ENCODE measurements around the gene GPR22. TPM values are rescaled to one million over a fixed set of nuclear protein-coding genes. Genes with fewer than 3 reads are reported as not detected.

Gene GPR22
- total RNA-seq, 1 experiment from 2014 or later, result not detected

- DNase-seq (ENCODE audit: low read depth), result no peak
These were observed 9.4 kb downstream of the GPR22 start for GRCh38 chr7:107479303-107479702.

GRCh38 chr7:107480932-107481331, 11.1 kb downstream of the GPR22 start:
- DNase-seq (ENCODE audit: low read depth), result no peak

- DNase-seq (ENCODE audit: low read depth), result no peak
These were observed 12.7 kb downstream of the GPR22 start for GRCh38 chr7:107482571-107482970.

- DNase-seq (ENCODE audit: low read depth), result no peak
These were observed 16.2 kb downstream of the GPR22 start for GRCh38 chr7:107486041-107486440.

GRCh38 chr7:107492875-107493274, 23.0 kb downstream of the GPR22 start:
- no peak for DNase-seq (ENCODE audit: low read depth)

- DNase-seq (ENCODE audit: low read depth), result no peak
These were observed 24.5 kb downstream of the GPR22 start for GRCh38 chr7:107494315-107494751.

- DNase-seq (ENCODE audit: low read depth), result no peak
These were observed 25.0 kb downstream of the GPR22 start for GRCh38 chr7:107494884-107495283.

- DNase-seq (ENCODE audit: low read depth), result no peak
These were observed 25.7 kb downstream of the GPR22 start for GRCh38 chr7:107495516-107495915.

- DNase-seq (ENCODE audit: low read depth), result no peak
These were observed 29.9 kb downstream of the GPR22 start for GRCh38 chr7:107499731-107500130.

GRCh38 chr7:107501593-107501992, 31.7 kb downstream of the GPR22 start:
- peak; percentile 46 for DNase-seq (ENCODE audit: low read depth)

GRCh38 chr7:107502154-107502553, 32.3 kb downstream of the GPR22 start:
- no peak for DNase-seq (ENCODE audit: low read depth)

GRCh38 chr7:107502797-107503196, 32.9 kb downstream of the GPR22 start:
- DNase-seq (ENCODE audit: low read depth), result no peak

- no peak for DNase-seq (ENCODE audit: low read depth)
These were observed 33.8 kb downstream of the GPR22 start for GRCh38 chr7:107503687-107504086.

GRCh38 chr7:107505362-107505761, 35.5 kb downstream of the GPR22 start:
- DNase-seq (ENCODE audit: low read depth), result no peak

- DNase-seq (ENCODE audit: low read depth), result peak; percentile 64
These were observed 36.3 kb downstream of the GPR22 start for GRCh38 chr7:107505997-107506673.

- peak; percentile 62 for DNase-seq (ENCODE audit: low read depth)
These were observed 37.0 kb downstream of the GPR22 start for GRCh38 chr7:107506674-107507339.

Other genes starting within 250 kb of the GPR22 start
- 50.6 and 72.6 TPM in 2 replicates for gene COG5, start 93.9 kb downstream of the GPR22 start, total RNA-seq (2014; rRNA removed; shearing (Covaris generic))
- 19.3 and 20.9 TPM in 2 replicates for gene DUS4L, start 93.9 kb downstream of the GPR22 start, total RNA-seq (2014; rRNA removed; shearing (Covaris generic))
- gene BCAP29, start 110.2 kb downstream of the GPR22 start, total RNA-seq (2014; rRNA removed; shearing (Covaris generic)), result 197 and 279 TPM in 2 replicates
- 1.4 and 6.8 TPM in 2 replicates for gene SLC26A4, start 190.8 kb downstream of the GPR22 start, total RNA-seq (2014; rRNA removed; shearing (Covaris generic))

Measured in Daoy (cell line).